VCaP (cell line): Measurements from ENCODE around the gene SLC39A11.

Experiments used
- H3K27ac ChIP-seq: fragments of 450-650 bp; 2 replicates; pipeline ENCODE4 v1.5.1; 2017
- TF ChIP-seq, protein P1 (sequence below): fragments of 450-650 bp; conservative IDR thresholded peaks from 2 replicates; pipeline ENCODE4 v1.5.1; 2017; ENCODE audit warnings: mild to moderate bottlenecking, moderate library complexity

SLC39A11 gene

DNA sequence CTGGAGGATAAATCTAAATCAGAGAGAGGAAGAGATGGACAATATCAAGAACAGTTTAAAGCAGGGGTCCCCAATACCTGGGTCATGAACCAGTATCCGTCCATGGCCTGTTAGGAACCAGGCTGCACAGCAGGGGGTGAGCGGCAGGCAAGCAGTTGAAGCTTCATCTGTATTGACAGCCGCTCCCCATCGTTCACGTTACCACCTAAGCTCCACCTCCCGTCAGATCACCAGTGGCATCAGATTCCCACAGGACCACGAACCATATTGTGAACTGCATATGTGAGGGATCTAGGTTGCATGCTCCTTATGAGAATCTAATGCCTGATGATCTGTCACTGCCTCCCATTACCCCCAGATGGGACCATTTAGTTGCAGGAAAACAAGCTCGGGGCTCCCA is 226.5 kb downstream of the SLC39A11 start:
- TF ChIP-seq, protein P1, sequence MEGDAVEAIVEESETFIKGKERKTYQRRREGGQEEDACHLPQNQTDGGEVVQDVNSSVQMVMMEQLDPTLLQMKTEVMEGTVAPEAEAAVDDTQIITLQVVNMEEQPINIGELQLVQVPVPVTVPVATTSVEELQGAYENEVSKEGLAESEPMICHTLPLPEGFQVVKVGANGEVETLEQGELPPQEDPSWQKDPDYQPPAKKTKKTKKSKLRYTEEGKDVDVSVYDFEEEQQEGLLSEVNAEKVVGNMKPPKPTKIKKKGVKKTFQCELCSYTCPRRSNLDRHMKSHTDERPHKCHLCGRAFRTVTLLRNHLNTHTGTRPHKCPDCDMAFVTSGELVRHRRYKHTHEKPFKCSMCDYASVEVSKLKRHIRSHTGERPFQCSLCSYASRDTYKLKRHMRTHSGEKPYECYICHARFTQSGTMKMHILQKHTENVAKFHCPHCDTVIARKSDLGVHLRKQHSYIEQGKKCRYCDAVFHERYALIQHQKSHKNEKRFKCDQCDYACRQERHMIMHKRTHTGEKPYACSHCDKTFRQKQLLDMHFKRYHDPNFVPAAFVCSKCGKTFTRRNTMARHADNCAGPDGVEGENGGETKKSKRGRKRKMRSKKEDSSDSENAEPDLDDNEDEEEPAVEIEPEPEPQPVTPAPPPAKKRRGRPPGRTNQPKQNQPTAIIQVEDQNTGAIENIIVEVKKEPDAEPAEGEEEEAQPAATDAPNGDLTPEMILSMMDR: no peak
- no peak overlapping the region for H3K27ac ChIP-seq

DNA sequence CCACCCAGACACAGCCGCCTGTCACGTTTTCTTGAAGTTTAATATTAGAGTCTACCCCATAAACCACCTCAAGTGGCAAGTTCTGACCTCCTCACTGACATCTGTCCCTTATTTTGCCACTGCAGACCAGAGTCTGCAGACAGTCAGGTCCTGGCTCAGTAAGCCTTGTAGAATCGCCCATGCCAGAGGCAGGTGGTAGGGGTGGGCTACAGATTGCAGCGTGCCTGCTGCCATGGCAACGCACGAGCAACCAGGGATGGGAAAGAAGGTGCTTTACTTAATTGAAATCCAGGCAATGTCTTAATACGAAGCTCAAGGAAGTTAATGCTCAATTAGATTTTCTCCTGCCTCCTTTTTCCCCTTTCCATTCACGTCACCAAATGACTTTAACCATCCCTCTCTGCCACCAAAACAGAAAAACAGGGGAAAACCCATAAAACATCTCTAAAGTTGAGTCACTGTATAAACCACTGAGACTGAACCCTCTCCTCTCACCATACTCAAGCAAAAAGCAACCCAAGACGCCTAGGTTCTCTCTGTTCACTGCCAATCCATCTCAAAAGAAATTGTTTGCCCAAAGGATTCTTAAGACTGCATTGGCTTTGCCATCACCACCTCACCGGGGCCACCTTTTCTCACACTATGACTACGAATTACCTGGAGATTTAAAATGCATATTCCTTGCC is 228.8 kb downstream of the SLC39A11 start:
- TF ChIP-seq, protein P1: no peak
- H3K27ac ChIP-seq: no peak overlapping the region

DNA sequence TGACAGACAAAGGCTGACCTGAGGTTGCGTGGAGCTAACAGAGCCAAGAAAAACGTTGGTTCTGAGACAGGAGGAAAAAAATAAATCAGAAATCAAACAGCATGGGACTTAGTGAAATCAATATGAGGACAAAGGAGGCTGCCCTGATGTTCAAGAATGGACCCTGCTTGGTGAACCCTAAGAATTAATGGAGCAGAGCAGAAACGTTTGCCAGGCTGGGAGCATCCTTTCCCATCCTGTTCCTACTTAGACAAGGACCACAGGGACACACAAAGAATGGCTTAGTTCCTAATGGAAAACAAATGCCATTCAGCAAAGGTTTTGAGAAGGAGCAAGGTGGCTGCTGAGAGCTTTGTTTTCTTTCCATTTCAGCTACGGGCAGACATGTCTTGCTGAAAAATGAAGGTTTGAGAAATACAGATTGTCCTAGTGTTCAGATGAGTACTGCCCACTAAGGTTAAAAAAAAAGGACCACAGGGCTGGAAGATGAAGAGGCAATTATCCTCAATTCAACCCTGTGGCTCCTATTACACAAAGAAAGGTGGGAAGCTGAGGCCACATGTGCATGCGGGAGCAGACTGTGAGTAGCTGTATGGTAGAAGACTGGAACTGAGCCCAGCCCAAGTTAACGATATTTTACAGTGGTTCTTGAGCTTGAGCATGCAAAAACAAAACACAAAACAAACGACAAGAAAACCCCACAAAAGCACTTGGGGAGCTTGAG is 230.1 kb downstream of the SLC39A11 start:
- H3K27ac ChIP-seq: no peak overlapping the region
- TF ChIP-seq, protein P1: no peak

DNA sequence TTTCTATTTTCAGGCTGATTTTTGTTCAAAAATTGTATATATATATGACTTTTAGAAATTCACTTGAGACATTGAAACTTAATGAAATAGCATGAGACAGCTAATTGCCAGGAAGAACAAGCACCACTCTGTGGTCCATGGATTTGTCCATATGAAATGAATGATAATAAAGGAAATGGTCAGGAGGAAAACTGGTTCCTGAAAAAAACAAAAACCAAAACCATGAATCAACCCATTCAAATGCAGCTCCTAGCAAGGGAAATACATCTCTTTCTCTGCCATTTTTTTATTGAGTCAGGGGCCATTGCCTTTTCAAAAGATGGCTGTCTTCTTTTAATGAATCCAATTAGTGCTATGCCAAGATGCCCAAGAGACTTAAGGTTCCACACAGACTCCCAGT is 230.7 kb downstream of the SLC39A11 start:
- H3K27ac ChIP-seq: no peak overlapping the region
- TF ChIP-seq, protein P1: no peak

DNA sequence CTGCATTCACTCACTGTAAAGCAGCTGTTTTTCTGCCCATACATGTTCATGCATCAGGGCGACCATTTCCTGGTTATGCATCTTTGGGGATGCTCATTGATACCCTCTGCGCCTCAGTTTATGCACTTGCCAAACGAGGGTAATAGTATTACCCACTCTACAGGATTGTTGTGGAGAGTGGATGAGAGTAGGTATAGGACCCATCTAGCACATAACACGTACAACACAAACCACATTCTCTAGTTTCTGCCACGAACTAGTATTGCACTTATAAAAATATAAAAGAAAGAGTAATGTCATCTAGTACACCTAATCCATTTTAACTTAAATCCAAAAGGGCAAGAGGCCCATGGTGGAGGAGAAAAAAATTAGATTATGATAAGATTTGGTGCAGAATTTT is 231.7 kb downstream of the SLC39A11 start:
- H3K27ac ChIP-seq: no peak overlapping the region
- TF ChIP-seq, protein P1: no peak

DNA sequence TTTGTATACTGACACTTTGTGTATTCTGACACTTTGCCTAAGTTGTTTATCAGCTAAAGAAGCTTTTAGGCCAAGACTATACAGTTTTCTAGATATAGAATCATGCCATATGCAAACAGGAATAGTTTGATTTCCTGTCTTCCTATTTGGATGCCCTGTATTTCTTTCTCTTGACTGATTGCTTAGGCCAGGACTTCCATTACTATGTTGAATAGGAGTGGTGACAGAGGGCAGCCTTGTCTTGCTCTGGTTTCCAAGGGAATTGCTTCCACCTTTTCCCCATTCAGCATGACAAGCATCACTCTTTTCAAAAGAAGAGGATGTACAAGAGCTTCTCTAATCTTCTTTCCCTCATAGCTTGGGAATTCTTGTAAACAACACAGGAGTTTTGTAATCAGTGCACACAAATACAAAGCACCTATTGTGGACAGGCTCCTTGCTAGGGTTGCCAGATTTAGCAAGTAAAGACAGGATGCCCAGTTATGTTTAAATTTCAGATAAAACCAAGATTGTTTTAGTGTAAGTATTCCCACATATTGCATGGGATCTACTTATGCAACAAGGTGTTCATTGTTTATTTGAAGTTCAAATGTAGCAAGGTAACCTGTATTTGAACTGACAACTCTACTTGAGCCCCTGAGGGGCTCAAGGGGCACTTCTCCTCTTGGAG is 233.5 kb downstream of the SLC39A11 start:
- no peak overlapping the region for H3K27ac ChIP-seq
- TF ChIP-seq, protein P1: no peak
